Keratinocyte (primary cell): ENCODE results near the gene MAP1LC3B2. TPM values are rescaled to one million over a fixed set of nuclear protein-coding genes. Genes with fewer than 3 reads are reported as not detected.

Experiments
- DNase-seq: peaks from one replicate; pipeline ENCODE4 v3.0.0-alpha.2; 2011; ENCODE audit warnings: low read depth, missing footprints, low spot score
- FAIRE-seq: peaks from 2 replicates; lab custom pipeline; 2011; peaks lifted over from hg19 to GRCh38; lab: Jason Lieb, UNC
- H2AFZ ChIP-seq: 2 replicates; pipeline ENCODE4 v1.6.0; 2012; ENCODE audit warnings: low read length, control low read depth, inconsistent platforms; ENCODE audit not compliant: control insufficient read depth
- H3K27ac ChIP-seq: 2 replicates; pipeline ENCODE4 v1.5.1; 2011; ENCODE audit warnings: low read length; ENCODE audit not compliant: control insufficient read depth, insufficient read depth
- H3K27me3 ChIP-seq: 3 replicates; pipeline ENCODE4 v1.6.0; 2011; ENCODE audit warnings: low read length; ENCODE audit not compliant: control insufficient read depth, insufficient read depth; ENCODE audit errors: extremely low read depth
- H3K36me3 ChIP-seq, 2 experiments: 2 replicates in 1 of 2; 3 replicates in 1 of 2; pipeline ENCODE4 v1.5.1; 2011; ENCODE audit warnings: low read length in 2 of 2, mild to moderate bottlenecking in 1 of 2; ENCODE audit not compliant: control insufficient read depth in 2 of 2, insufficient read depth in 2 of 2; ENCODE audit errors: extremely low read depth in 1 of 2
- H3K4me1 ChIP-seq: 3 replicates; pipeline ENCODE4 v1.5.1; 2011; ENCODE audit warnings: low read length; ENCODE audit not compliant: control insufficient read depth, insufficient read depth; ENCODE audit errors: extremely low read depth
- H3K4me2 ChIP-seq: 3 replicates; pipeline ENCODE4 v1.6.0; 2011; ENCODE audit warnings: low read depth, low read length; ENCODE audit not compliant: control insufficient read depth, insufficient read depth; ENCODE audit errors: extremely low read depth
- H3K4me3 ChIP-seq, 3 experiments: fragments of 200-600 bp in 1 of 3; sonication (generic) in 1 of 3; 2 replicates in 2 of 3; 3 replicates in 1 of 3; pipeline ENCODE4 v1.5.1; 2011 to 2016; ENCODE audit warnings: low read length in 3 of 3, mild to moderate bottlenecking in 3 of 3, control low read depth in 2 of 3, inconsistent platforms in 1 of 3, low read depth in 1 of 3, mixed read lengths in 1 of 3, mixed run types in 1 of 3, moderate library complexity in 1 of 3; ENCODE audit not compliant: control insufficient read depth in 2 of 3, insufficient read depth in 2 of 3; ENCODE audit errors: extremely low read depth in 1 of 3
- H3K79me2 ChIP-seq: 2 replicates; pipeline ENCODE4 v1.6.0; 2012; ENCODE audit warnings: low read length; ENCODE audit not compliant: control insufficient read depth, insufficient read depth
- H3K9ac ChIP-seq: 3 replicates; pipeline ENCODE4 v1.6.0; 2011; ENCODE audit warnings: low read length; ENCODE audit not compliant: control insufficient read depth, insufficient read depth; ENCODE audit errors: extremely low read depth
- H3K9me1 ChIP-seq: 3 replicates; pipeline ENCODE4 v1.6.0; 2011; ENCODE audit warnings: low read length; ENCODE audit not compliant: control insufficient read depth, insufficient read depth; ENCODE audit errors: extremely low read depth
- H3K9me3 ChIP-seq: 2 replicates; pipeline ENCODE4 v1.5.1; 2012; ENCODE audit warnings: low read depth, low read length; ENCODE audit not compliant: control insufficient read depth
- H4K20me1 ChIP-seq: 3 replicates; pipeline ENCODE4 v1.6.0; 2011; ENCODE audit warnings: low read length; ENCODE audit not compliant: control insufficient read depth, insufficient read depth; ENCODE audit errors: extremely low read depth
- CTCF ChIP-seq, 3 experiments: IDR thresholded peaks in 1 of 3; conservative IDR thresholded peaks in 1 of 3; optimal IDR thresholded peaks in 1 of 3; 2 replicates in 2 of 3; 3 replicates in 1 of 3; pipeline versions ENCODE3 to v1.5.1; 2011; ENCODE audit warnings: low read length in 3 of 3, mild to moderate bottlenecking in 3 of 3, moderate library complexity in 2 of 3, control low read depth in 1 of 3, inconsistent platforms in 1 of 3; ENCODE audit not compliant: insufficient read depth in 2 of 3; ENCODE audit errors: extremely low read depth in 1 of 3
- EZH2 ChIP-seq: IDR thresholded peaks from one replicate; pipeline ENCODE4 v1.6.1; 2012; ENCODE audit warnings: inconsistent platforms, mild to moderate bottlenecking, low read length, moderate library complexity
- dilution Hi-C: fragments of 300-500 bp; cut with MboI; formaldehyde crosslinking; loops from one replicate; pipeline ENCODE4 v1.7.0; 2020; ENCODE audit warnings: low sequenced_read_pairs; ENCODE audit not compliant: extremely low pct_ligation_motif_present
- polyA plus RNA-seq, 5 experiments: library from polyadenylated mRNA; depleted of rRNA in 3 of 5; stranded (reverse) in 3 of 5; stranded (forward) in 1 of 5; unstranded in 1 of 5; fragments of >200 nt; gene quantifications; 1 replicate in 1 of 5; 2 replicates in 3 of 5; 3 replicates in 1 of 5; pipeline versions ENCODE4 v1.2.1 to v1.2.3, GENCODE V29; 2011 to 2012; ENCODE audit warnings: missing spikeins in 2 of 5, low read depth in 1 of 5, low replicate concordance in 1 of 5

MAP1LC3B2 gene
- polyA plus RNA-seq, 1 donor (not counting 4 experiments of a cell fraction or from before 2014, with no cell fraction given) = 6.0 TPM

GRCh38 chr12:116545144-116545543, 14.0 kb upstream of the MAP1LC3B2 start:
- H4K20me1 ChIP-seq = no peaks in the 10 kb centered on the region
- H3K27me3 ChIP-seq = no peaks in the 10 kb centered on the region
- no peak overlapping the region for H2AFZ ChIP-seq
- FAIRE-seq (no peak), DNase-seq (no peak)
- peaks cover 15% of the 10 kb centered on the region for H3K4me1 ChIP-seq
- no peaks in the 10 kb centered on the region for H3K9me3 ChIP-seq
- no peaks in the 10 kb centered on the region for H3K79me2 ChIP-seq
- H3K4me2 ChIP-seq = peak overlapping the region; percentile 6
- H3K9me1 ChIP-seq = no peaks in the 10 kb centered on the region
- no peak for TF ChIP-seq EZH2
- no peak overlapping the region for H3K4me3 ChIP-seq
- H3K27ac ChIP-seq = no peak overlapping the region
- dilution Hi-C loops = no loop called here
- no peak overlapping the region for H3K9ac ChIP-seq
- no peaks in the 10 kb centered on the region for H3K36me3 ChIP-seq

GRCh38 chr12:116545936-116546335, 13.2 kb upstream of the MAP1LC3B2 start:
- peaks cover 10% of the 10 kb centered on the region for H3K4me1 ChIP-seq
- no peaks in the 10 kb centered on the region for H3K9me3 ChIP-seq
- no peaks in the 10 kb centered on the region for H3K79me2 ChIP-seq
- no peak for DNase-seq
- no peak overlapping the region for H3K9ac ChIP-seq
- TF ChIP-seq CTCF (optimal IDR thresholded peaks at IDR 0.05 in 1 of 3, IDR thresholded peaks at IDR 0.05 in 1 of 3, conservative IDR thresholded peaks at IDR 0.05 in 1 of 3; ENCODE audit: extremely low read depth in 1 of 3, insufficient read depth in 2 of 3, low read length in 3 of 3) (no peak), EZH2 (no peak)
- H3K27ac ChIP-seq = no peak overlapping the region
- no peaks in the 10 kb centered on the region for H3K9me1 ChIP-seq
- H3K36me3 ChIP-seq = no peaks in the 10 kb centered on the region
- dilution Hi-C loops = no loop called here
- no peaks in the 10 kb centered on the region for H3K27me3 ChIP-seq
- H4K20me1 ChIP-seq = no peaks in the 10 kb centered on the region
- FAIRE-seq = no peak
- H2AFZ ChIP-seq = no peak overlapping the region
- no peak overlapping the region for H3K4me2 ChIP-seq
- H3K4me3 ChIP-seq = no peak overlapping the region

- DNase-seq = no peak
- no peaks in the 10 kb centered on the region for H3K9me1 ChIP-seq
- no peak overlapping the region for H3K4me2 ChIP-seq
- no peaks in the 10 kb centered on the region for H4K20me1 ChIP-seq
- no peak overlapping the region for H3K4me3 ChIP-seq
- dilution Hi-C loops = no loop called here
- no peak overlapping the region for H2AFZ ChIP-seq
- H3K36me3 ChIP-seq = no peaks in the 10 kb centered on the region
- H3K4me1 ChIP-seq = peaks cover 15% of the 10 kb centered on the region
- H3K27me3 ChIP-seq = no peaks in the 10 kb centered on the region
- H3K79me2 ChIP-seq = no peaks in the 10 kb centered on the region
- H3K27ac ChIP-seq = no peak overlapping the region
- H3K9me3 ChIP-seq = no peaks in the 10 kb centered on the region
- TF ChIP-seq CTCF (optimal IDR thresholded peaks at IDR 0.05 in 1 of 3, IDR thresholded peaks at IDR 0.05 in 1 of 3, conservative IDR thresholded peaks at IDR 0.05 in 1 of 3; ENCODE audit: extremely low read depth in 1 of 3, insufficient read depth in 2 of 3, low read length in 3 of 3) = no peak
- no peak for TF ChIP-seq EZH2
- no peak overlapping the region for H3K9ac ChIP-seq
- no peak for FAIRE-seq
Observed at GRCh38 chr12:116547955-116548501, 11.2 kb upstream of the MAP1LC3B2 start.
